GM19372 (cell line): ENCODE data around the gene PMP22.

ENCODE experiments used
- ATAC-seq: cut with Tn5 transposase; IDR thresholded peaks from one replicate; pipeline ENCODE4 v1.9.1; 2021; ENCODE audit warnings: mild to moderate bottlenecking, low read depth, moderate library complexity; ENCODE audit not compliant: unreplicated experiment

PMP22 gene

DNA sequence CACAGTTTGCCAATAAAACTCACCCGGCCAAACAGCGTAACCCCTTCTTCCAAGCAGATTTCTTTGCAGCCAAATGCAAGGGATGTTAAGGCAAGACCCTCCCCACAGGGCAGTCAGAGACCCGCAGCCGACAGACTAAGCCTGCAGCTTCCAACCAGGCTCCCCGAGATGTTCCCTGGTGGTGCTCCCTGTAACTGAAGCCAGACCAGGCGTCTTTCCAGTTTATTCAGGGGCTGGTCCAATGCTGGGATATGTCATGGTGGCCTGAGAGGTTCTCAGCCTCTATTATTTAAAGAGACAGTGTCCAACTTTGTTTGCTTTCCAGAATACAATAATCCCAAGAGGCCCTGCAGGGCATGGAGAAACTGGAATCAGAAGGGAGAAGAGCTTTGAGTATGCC lies at the start of gene PMP22:
PMP22 (minus strand) TSS at position 196 of the 400 bp plus-strand sequence. CDS start 4,599 bp downstream, outside the sequence.
- no peak for ATAC-seq

DNA sequence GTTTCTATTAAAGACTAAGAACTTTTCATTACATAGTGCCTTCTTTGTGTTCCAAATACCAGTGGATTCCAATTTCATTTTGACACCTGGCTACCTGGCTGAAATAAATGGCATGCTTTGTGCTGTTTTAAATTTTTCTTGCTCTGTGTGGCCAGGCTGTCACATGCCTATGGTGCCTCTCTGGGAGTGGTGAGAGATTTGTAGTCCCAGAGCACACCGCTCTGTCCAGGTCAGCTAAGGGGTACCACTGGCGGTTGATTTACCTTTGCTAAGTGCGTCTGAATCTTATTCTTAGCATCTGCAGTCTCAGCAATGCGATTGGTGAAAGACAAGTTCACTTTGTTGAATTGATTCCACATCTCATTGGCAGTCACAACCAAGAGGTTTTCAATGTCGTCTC lies 46.9 kb upstream of the PMP22 start:
- no peak for ATAC-seq

GRCh38 chr17:15309793-15310192 lies 44.7 kb upstream of the PMP22 start:
- no peak for ATAC-seq

DNA sequence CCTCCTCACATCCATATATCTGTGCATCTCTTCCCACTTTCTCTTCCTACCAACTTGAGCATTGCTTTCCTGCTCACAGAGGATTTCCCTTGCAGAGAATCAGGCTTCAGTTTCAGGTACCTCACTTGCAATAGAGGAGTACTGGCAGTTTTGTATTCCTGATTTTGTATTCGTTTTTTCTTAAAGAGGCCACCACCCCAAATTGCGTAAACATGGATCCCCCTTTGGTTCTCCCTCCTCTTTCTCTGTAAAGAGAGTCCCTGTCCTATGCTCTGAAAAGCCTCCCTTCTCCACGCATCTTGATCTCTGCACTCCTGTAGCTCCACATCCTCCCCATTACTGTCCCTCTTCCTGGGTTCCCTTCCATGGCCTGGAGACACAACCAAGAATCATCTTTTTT lies 44.1 kb upstream of the PMP22 start:
- ATAC-seq = no peak

GRCh38 chr17:15308758-15309157 lies 43.6 kb upstream of the PMP22 start:
- ATAC-seq = no peak

GRCh38 chr17:15307710-15308111 lies 42.6 kb upstream of the PMP22 start:
- ATAC-seq = no peak

GRCh38 chr17:15303851-15304250 lies 38.7 kb upstream of the PMP22 start:
- no peak for ATAC-seq

- ATAC-seq = no peak
These were observed 38.1 kb upstream of the PMP22 start for GRCh38 chr17:15303268-15303667.

GRCh38 chr17:15301845-15302244 lies 36.7 kb upstream of the PMP22 start:
- no peak for ATAC-seq

- no peak for ATAC-seq
These were observed 33.0 kb upstream of the PMP22 start for GRCh38 chr17:15298176-15298575.

DNA sequence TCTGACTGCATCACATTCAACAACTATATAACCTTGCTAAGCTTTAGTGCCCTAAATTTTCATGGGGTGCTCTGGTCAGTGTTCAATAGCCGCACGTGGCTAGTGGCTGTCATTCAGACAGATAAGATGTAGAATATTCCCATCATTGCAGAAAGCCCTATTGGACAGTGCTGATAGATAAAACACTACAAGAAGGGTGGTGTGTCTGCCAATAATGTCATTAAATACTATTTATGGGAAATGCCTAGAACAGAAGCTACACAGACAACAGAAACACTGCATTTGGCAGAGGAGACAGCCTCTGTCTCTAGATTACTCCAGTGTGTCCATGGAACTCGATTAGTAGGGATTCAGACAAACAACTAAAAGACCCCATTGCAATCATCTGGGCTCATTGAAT lies 28.4 kb upstream of the PMP22 start:
- no peak for ATAC-seq

DNA sequence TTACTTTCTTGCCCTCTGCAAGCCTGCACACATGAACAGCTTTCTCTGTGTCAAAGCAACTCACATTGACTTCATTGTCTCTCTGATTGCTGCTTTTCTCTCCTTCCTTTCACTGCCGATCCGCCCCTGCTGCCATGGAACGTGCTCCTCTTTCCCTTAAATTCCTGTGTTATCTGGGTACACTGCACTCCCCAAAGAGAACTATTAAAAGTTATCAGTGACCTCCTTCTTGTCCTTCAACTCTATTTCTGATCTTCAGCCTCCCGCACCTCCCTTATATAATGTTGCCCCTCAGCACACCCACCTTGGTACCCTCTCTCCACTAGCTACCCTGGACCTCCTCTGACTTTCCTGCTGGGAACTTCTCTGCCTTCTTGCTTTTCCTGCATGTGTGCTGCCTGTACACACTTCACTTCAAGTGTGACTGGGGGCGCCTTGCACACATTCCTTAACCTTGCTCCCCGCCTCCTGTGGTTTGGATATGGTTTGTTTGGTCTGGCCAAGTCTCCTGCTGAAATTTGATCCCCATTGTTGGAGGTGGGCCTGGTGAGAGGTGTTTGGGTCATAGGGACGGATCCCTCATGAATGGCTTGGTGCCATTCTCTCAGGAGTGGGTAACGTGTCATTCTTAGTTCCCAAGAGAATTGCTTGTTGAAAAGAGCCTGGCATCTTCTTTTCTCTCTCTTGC lies 26.7 kb upstream of the PMP22 start:
- no peak for ATAC-seq

DNA sequence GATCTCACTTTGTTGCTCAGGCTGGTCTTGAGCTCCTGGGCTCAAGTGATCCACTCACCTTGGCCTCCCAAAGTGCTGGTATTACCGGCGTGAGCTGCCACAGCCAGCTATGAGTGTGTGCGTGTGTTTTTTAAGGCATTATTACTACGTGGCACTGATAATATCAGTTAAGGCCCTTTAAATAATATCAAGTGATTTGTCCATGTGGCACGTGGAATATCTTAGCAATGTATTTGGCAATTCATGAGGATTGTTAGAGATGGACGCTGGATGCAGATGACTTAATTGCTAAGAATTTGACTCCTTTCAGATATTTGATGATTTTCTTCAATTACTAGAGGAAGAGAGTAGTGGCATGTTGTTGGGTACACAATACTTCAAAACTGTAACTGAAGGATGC lies 25.5 kb upstream of the PMP22 start:
- ATAC-seq = no peak

DNA sequence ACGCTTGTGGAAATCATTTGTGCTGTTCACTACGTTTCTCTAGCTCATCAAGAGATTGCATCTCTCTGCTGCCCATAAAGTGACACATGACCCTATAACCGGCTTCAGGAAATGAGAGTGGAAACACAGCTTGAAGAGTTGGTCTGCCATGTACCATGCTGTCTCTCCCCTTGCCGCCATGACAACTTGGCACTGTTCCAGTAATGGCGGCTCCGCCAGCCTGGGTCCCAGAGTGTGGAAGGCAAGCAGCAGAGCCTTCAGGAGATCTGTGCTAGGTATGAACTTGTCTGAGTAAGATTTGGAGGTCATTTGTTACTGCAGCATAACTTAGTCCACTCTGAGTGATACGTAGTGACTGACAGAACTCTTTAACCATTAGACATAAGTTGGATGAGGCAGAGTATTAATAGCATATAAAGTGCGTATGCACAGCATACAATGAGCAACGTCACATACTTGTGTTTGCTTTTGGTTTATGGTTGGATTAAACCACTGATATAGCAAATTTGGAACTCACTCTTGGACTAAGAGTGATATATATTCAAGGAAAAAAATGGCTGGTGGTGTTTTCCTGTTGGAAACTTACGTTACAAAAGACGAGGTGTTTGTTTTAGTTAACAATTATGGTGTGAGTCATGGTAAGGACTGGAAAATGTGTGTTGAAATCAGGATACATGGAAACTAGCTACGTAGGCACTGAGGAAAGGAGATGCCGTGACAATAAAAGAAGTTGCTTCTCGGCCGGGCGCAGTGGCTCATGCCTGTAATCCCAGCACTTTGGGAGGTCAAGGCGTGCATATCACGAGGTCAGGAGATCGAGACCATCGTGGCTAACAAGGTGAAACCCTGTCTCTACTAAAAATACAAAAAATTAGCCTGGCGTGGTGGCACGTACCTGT lies 24.4 kb upstream of the PMP22 start:
- no peak for ATAC-seq

DNA sequence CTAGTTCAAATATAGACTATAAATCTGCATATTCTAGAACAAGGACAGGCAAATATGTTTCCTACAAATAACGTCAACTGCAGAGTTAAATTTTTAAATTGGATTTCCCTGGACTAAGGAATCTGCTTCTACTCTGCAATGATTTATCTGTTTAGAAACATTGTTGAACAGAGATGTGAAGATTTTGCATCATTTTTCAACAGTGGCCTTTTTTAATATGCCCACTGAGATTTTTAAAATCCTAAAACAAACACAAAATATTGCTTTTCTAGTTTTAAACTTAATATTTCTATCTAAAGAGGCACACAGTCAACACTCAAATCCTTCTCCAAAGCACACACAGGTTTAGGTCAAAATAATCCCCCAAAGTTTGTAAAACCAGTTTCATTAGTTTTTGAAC lies 23.7 kb upstream of the PMP22 start:
- ATAC-seq = no peak

DNA sequence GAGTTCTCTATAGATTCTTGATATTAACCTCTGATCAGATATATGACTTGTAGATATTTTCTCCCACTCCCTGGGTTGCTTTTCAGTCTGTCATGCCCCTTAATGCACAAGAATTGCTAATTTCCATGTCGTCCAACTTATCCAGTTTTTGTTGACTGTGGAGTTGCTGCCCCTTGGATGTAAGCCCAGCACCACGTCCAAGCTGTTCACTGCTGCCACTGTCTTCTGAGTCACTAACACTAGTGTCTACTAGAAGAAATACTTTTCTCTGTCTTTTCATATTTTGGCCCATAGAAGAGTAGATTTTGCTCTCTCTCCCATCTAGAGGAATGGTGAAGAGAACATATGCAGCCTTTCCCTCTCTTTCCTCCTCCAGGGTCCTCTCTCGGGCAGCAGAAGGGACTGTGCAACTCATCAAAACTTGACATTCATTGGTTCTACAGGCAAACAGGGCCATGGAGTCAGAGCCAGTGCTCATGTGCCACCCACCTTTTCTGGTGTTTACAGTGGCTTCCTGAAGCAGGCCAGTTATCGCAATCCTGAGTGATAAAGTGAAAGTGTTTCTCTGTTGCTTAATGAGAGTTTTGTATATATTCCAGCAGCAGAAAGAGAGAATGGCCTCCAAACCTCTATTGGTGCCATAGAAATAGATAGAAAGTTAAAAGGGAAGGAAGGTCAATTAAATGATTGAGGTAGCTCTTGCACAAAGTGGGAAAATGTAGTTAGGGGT lies 22.6 kb upstream of the PMP22 start:
- no peak for ATAC-seq

DNA sequence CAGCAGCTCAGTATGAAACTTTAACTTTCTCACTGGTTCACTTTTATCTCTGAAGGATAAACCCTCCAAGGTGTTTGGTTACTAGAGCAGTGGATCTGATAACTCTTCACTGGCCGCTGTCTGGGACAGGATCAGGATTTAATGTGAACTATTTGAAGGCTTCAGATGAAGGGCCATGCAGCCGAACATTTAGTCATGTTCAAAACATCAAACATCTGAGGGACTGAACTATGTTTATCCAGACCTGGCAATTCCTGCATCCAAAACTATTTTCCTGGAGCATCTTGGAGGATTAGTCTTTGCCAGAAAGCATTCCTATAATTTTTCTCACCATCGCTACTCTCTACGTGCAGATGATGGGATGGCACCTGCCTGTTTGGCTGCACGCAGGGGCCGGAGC lies 20.3 kb upstream of the PMP22 start:
- no peak for ATAC-seq

- no peak for ATAC-seq
These were observed 19.4 kb upstream of the PMP22 start for GRCh38 chr17:15284537-15284936.

DNA sequence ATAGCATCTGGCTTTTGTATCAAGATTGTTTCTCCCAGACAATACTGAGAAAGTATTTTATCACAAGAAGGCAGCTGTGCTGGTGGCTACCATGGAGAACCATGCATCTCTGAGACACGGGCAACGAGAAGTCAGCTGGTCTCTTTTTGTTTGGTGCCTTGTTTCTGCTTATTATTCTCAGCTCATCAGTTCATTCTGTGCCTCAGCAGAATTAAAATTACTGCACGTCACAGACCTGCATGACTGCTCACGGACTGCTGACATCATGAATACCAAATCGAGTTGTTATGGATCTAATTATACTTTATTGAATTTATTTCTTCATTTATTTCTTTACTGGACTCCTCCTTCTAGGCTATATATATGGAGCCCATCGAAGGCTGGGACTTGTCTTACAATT lies 19.0 kb upstream of the PMP22 start:
- ATAC-seq = no peak

GRCh38 chr17:15281909-15282308 lies 16.8 kb upstream of the PMP22 start:
- no peak for ATAC-seq

DNA sequence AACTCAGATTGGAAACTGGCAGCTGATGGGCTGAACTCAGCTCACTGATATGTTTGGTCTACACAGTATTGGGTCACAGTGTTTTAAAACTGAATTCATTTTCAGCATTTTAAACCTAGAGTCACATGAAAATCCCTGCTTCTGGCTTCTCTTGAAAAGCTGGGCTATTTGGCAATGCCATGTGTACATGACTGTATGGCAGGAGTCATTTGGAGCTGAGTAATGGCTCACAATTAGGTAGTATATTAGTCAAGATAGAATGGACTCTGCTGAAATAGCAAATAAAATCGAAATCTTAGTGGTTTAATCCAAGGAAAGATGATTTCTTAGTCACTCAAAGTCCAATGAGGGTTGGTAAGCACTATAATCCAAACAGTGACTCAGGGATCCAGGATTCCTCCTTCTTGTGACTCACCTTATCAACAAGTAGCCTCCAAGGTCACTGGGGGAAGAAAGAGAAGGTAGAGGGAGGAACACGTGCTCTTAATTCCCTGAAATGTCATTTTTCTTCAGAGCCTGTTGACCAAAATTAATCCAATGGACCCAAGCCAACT lies 13.9 kb upstream of the PMP22 start:
- ATAC-seq = no peak
